Nephron (organoid): ENCODE measurements around the gene L3MBTL2.

ENCODE experiments used
- H3K27ac Mint-ChIP-seq, 3 experiments: 2 replicates each; pipeline ENCODE4 v1.8.0; 2020; ENCODE audit warnings: mixed read lengths in 3 of 3, mild to moderate bottlenecking in 2 of 3, moderate library complexity in 1 of 3
- H3K27me3 Mint-ChIP-seq: 2 replicates; pipeline ENCODE4 v1.8.0; 2021; ENCODE audit warnings: low read depth, mild to moderate bottlenecking, moderate library complexity, mixed read lengths
- H3K36me3 Mint-ChIP-seq: 2 replicates; pipeline ENCODE4 v1.8.0; 2020; ENCODE audit warnings: low read depth, mixed read lengths
- H3K4me1 Mint-ChIP-seq: 2 replicates; pipeline ENCODE4 v1.8.0; 2020; ENCODE audit warnings: mixed read lengths
- H3K4me3 Mint-ChIP-seq, 3 experiments: 2 replicates each; pipeline ENCODE4 v1.8.0; 2020; ENCODE audit warnings: mild to moderate bottlenecking in 3 of 3, mixed read lengths in 3 of 3, moderate library complexity in 2 of 3
- H3K9me3 Mint-ChIP-seq: 2 replicates; pipeline ENCODE4 v1.8.0; 2020; ENCODE audit warnings: mixed read lengths
- TF ChIP-seq, protein P1 (sequence below), 3 experiments: fragments of 200-600 bp; sonication (generic); IDR thresholded peaks; one replicate each; pipeline ENCODE4 v1.5.0; 2021; ENCODE audit warnings: antibody characterized with exemption in 3 of 3; ENCODE audit not compliant: unreplicated experiment in 3 of 3

Gene L3MBTL2

DNA sequence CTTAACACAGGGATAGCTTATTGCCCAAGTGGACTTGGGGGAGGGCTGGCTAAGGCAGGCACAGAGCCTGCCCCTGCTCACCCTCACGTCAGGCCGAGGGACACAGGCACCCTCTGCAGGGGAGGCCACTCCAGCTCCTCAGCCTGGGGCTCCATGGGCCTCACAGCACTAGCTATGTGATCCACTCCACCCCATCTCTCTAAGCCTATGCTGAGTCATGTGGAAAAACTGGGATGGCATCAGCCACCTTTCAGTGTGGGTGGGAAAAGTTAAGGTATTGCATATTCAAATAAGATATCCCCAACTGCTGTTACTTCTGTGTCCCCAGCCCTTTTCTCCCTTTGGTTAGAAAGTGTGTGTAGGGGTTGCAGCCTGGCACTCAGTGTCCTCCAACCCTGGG is 58.6 kb downstream of the L3MBTL2 start:
- no peak overlapping the region for H3K4me3 Mint-ChIP-seq
- H3K9me3 Mint-ChIP-seq, result no peaks in the 10 kb centered on the region
- H3K36me3 Mint-ChIP-seq, result peaks cover 57% of the 10 kb centered on the region
- H3K27ac Mint-ChIP-seq, result no peak overlapping the region
- TF ChIP-seq, protein P1, sequence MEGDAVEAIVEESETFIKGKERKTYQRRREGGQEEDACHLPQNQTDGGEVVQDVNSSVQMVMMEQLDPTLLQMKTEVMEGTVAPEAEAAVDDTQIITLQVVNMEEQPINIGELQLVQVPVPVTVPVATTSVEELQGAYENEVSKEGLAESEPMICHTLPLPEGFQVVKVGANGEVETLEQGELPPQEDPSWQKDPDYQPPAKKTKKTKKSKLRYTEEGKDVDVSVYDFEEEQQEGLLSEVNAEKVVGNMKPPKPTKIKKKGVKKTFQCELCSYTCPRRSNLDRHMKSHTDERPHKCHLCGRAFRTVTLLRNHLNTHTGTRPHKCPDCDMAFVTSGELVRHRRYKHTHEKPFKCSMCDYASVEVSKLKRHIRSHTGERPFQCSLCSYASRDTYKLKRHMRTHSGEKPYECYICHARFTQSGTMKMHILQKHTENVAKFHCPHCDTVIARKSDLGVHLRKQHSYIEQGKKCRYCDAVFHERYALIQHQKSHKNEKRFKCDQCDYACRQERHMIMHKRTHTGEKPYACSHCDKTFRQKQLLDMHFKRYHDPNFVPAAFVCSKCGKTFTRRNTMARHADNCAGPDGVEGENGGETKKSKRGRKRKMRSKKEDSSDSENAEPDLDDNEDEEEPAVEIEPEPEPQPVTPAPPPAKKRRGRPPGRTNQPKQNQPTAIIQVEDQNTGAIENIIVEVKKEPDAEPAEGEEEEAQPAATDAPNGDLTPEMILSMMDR (IDR thresholded peaks at IDR 0.05; ENCODE audit: unreplicated experiment in 3 of 3), result no peak
- H3K4me1 Mint-ChIP-seq, result no peaks in the 10 kb centered on the region
- no peaks in the 10 kb centered on the region for H3K27me3 Mint-ChIP-seq

DNA sequence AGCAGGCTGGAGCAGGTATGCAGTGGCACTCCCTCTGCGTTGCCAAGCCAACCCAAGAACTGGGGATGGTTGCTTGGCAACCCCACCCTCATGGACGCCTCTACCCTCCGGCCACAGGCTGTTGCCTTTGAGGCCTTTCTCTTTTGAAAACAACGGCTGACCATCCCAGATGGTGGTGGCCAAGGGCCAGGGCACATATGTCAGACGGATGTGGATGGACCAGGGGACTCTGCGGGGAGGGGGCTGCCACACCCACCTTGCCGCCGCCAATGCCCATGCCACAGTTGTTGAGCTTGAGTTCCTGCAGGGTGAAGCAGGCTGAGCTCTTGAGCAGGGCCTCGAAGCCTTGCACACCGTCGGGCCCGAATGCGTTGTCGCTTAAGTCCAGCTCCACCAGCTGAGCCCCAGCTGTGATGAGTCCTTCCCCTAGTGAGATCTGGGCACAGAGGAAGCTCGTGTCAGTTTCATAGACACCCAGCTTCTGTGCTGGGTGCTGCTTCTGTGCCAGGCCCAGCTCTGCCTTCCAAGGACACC is 59.4 kb downstream of the L3MBTL2 start:
- TF ChIP-seq, protein P1 (IDR thresholded peaks at IDR 0.05; ENCODE audit: unreplicated experiment in 3 of 3), result no peak
- no peak overlapping the region for H3K4me3 Mint-ChIP-seq
- H3K27me3 Mint-ChIP-seq, result no peaks in the 10 kb centered on the region
- no peaks in the 10 kb centered on the region for H3K4me1 Mint-ChIP-seq
- no peak overlapping the region for H3K27ac Mint-ChIP-seq
- H3K9me3 Mint-ChIP-seq, result no peaks in the 10 kb centered on the region
- H3K36me3 Mint-ChIP-seq, result peaks cover 55% of the 10 kb centered on the region

DNA sequence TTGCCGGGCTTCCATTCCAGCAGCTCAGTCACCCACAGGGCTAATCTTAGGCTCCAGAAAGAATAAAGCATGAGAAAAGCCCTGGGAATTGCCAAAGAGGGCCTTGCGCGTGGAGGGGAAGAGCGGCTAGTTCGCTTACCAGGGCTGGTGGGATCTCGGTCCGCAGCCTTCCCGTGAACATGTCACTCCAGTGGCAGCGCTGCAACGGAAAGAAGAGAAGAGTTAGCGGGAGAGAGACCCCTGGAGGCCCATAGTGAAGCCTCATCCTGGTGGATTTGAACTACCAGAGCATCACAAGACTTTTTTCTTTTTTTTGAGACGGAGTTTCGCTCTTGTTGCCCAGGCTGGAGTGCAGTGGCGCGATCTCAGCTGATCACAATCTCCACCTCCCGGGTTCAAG is 62.8 kb downstream of the L3MBTL2 start:
- Mint-ChIP-seq H3K4me1 (no peaks in the 10 kb centered on the region), H3K4me3 (no peak overlapping the region), H3K27me3 (no peaks in the 10 kb centered on the region), H3K9me3 (no peaks in the 10 kb centered on the region), H3K27ac (no peak overlapping the region), H3K36me3 (peaks cover 54% of the 10 kb centered on the region)
- TF ChIP-seq, protein P1 (IDR thresholded peaks at IDR 0.05; ENCODE audit: unreplicated experiment in 3 of 3), result no peak

DNA sequence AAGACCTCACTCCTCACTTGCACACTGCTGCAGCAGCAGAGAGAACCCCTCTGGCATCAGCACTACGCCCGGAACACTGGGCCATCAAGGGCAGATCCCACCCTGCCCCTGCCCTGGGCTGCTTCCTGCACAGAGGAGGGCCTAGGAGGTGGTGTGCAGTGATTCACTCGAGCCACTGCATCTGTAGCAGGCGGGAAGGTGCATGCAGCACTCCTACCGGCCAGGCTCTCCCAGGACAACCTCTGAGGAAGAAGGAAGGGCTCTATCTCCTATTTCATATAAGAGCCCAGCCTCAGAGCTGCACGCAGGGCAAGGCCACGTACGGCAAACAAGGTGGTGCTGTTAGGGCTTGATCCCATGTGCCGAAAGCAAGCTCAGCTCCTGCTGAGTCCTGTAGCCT is 66.7 kb downstream of the L3MBTL2 start:
- no peaks in the 10 kb centered on the region for H3K4me1 Mint-ChIP-seq
- TF ChIP-seq, protein P1 (IDR thresholded peaks at IDR 0.05; ENCODE audit: unreplicated experiment in 3 of 3), result no peak
- H3K36me3 Mint-ChIP-seq, result peaks cover 58% of the 10 kb centered on the region
- H3K4me3 Mint-ChIP-seq, result no peak overlapping the region
- H3K9me3 Mint-ChIP-seq, result no peaks in the 10 kb centered on the region
- H3K27me3 Mint-ChIP-seq, result no peaks in the 10 kb centered on the region
- no peak overlapping the region for H3K27ac Mint-ChIP-seq

DNA sequence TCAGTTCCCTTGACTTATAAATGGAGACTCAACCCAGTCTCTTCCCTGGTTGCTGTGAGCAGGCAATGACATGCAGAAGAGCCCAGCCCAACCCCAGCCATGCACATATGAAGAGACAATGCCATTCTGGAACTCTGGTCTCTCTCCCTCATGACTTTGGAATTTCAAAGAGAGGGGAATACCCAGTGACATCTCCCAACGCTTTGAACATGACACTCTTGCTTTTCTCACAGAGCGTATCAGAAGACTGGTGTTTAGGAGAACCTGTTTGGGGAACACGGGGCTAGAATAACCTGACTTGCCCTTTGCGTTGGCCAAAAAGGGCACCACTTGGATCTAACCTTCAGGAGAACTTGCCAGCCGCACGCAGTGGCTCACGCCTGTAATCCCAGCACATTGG is 68.0 kb downstream of the L3MBTL2 start:
- H3K27ac Mint-ChIP-seq, result no peak overlapping the region
- H3K4me3 Mint-ChIP-seq, result no peak overlapping the region
- H3K27me3 Mint-ChIP-seq, result no peaks in the 10 kb centered on the region
- TF ChIP-seq, protein P1 (IDR thresholded peaks at IDR 0.05; ENCODE audit: unreplicated experiment in 3 of 3), result no peak
- H3K36me3 Mint-ChIP-seq, result peaks cover 58% of the 10 kb centered on the region
- H3K4me1 Mint-ChIP-seq, result no peaks in the 10 kb centered on the region
- H3K9me3 Mint-ChIP-seq, result no peaks in the 10 kb centered on the region

DNA sequence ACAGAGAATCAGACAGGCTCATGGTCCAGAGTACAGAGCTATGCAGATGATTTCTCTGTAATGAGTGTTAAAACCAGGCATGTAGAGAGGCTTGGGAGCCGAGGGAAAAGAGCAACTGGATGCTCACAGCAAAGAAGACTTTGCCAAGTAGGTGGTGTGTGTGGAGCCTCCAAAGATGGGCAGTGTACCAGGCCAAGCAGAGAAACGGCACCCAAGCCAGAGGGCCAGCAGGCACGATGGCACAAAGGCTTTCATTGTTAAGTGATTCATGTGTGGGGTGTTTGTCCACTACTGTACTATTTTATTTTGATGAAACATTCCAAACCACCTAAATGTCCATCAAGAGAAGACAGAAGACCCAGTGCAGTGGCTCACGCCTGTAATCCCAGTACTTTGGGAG is 69.7 kb downstream of the L3MBTL2 start:
- Mint-ChIP-seq H3K27ac (no peak overlapping the region), H3K4me3 (no peak overlapping the region), H3K36me3 (peaks cover 56% of the 10 kb centered on the region), H3K4me1 (no peaks in the 10 kb centered on the region), H3K27me3 (no peaks in the 10 kb centered on the region), H3K9me3 (no peaks in the 10 kb centered on the region)
- TF ChIP-seq, protein P1 (IDR thresholded peaks at IDR 0.05; ENCODE audit: unreplicated experiment in 3 of 3), result no peak
